Neural crest cell (in vitro differentiated cells): ENCODE results near the gene SRPK1. TPM values are rescaled to one million over a fixed set of nuclear protein-coding genes. Genes with fewer than 3 reads are reported as not detected.

Experiments used
- DNase-seq: peaks from one replicate; pipeline ENCODE4 v3.0.0; 2021; ENCODE audit warnings: low read depth, mixed read lengths, low spot score
- H3K27ac Mint-ChIP-seq: one replicate; pipeline ENCODE4 v1.8.0; 2021; ENCODE audit warnings: mild to moderate bottlenecking, mixed read lengths; ENCODE audit not compliant: unreplicated experiment
- H3K27me3 Mint-ChIP-seq: 2 replicates; pipeline ENCODE4 v1.8.0; 2021; ENCODE audit warnings: low read depth, mild to moderate bottlenecking, mixed read lengths
- H3K36me3 Mint-ChIP-seq: 2 replicates; pipeline ENCODE4 v1.8.0; 2021; ENCODE audit warnings: low read depth, mild to moderate bottlenecking, mixed read lengths
- H3K4me1 Mint-ChIP-seq: 2 replicates; pipeline ENCODE4 v1.8.0; 2021; ENCODE audit warnings: mixed read lengths
- H3K4me3 Mint-ChIP-seq: one replicate; pipeline ENCODE4 v1.8.0; 2021; ENCODE audit warnings: mild to moderate bottlenecking, mixed read lengths
- H3K9me3 Mint-ChIP-seq: 2 replicates; pipeline ENCODE4 v1.8.0; 2021; ENCODE audit warnings: mixed read lengths
- CTCF ChIP-seq: fragments of 200-600 bp; sonication (generic); conservative IDR thresholded peaks from 2 replicates; pipeline ENCODE4 v1.5.0; 2021; ENCODE audit warnings: antibody characterized with exemption, mild to moderate bottlenecking
- total RNA-seq: library from RNA; stranded (reverse); gene quantifications from 2 replicates; pipeline ENCODE4 v1.2.1, GENCODE V29; 2021

The SRPK1 gene
- total RNA-seq, 1 donor from 2014 or later, result 113 TPM

- no peak for TF ChIP-seq CTCF
- Mint-ChIP-seq H3K36me3 (peaks cover 24% of the 10 kb centered on the region), H3K27ac (no peak overlapping the region), H3K27me3 (no peaks in the 10 kb centered on the region), H3K4me1 (no peaks in the 10 kb centered on the region), H3K4me3 (no peak overlapping the region), H3K9me3 (no peaks in the 10 kb centered on the region)
- DNase-seq, result no peak
These were observed 78.5 kb downstream of the SRPK1 start for GRCh38 chr6:35842381-35842780.

GRCh38 chr6:35839019-35839418 lies 81.9 kb downstream of the SRPK1 start:
- no peaks in the 10 kb centered on the region for H3K4me1 Mint-ChIP-seq
- H3K9me3 Mint-ChIP-seq, result no peaks in the 10 kb centered on the region
- no peak overlapping the region for H3K4me3 Mint-ChIP-seq
- DNase-seq, result no peak
- no peak overlapping the region for H3K27ac Mint-ChIP-seq
- no peaks in the 10 kb centered on the region for H3K27me3 Mint-ChIP-seq
- peaks cover 13% of the 10 kb centered on the region for H3K36me3 Mint-ChIP-seq
- TF ChIP-seq CTCF, result no peak

GRCh38 chr6:35833536-35833935 lies 87.4 kb downstream of the SRPK1 start:
- Mint-ChIP-seq H3K4me1 (no peaks in the 10 kb centered on the region), H3K27me3 (no peaks in the 10 kb centered on the region), H3K27ac (no peak overlapping the region), H3K9me3 (peaks cover 2% of the 10 kb centered on the region), H3K36me3 (peaks cover 6% of the 10 kb centered on the region), H3K4me3 (no peak overlapping the region)
- no peak for DNase-seq
- no peak for TF ChIP-seq CTCF

- TF ChIP-seq CTCF, result no peak
- DNase-seq, result no peak
- Mint-ChIP-seq H3K4me3 (no peak overlapping the region), H3K4me1 (no peaks in the 10 kb centered on the region), H3K27ac (no peak overlapping the region), H3K9me3 (peaks cover 4% of the 10 kb centered on the region), H3K36me3 (peaks cover 2% of the 10 kb centered on the region), H3K27me3 (peaks cover 2% of the 10 kb centered on the region)
These were observed 89.5 kb downstream of the SRPK1 start for GRCh38 chr6:35831257-35832007.

GRCh38 chr6:35829306-35829705 lies 91.6 kb downstream of the SRPK1 start:
- TF ChIP-seq CTCF, result no peak
- H3K36me3 Mint-ChIP-seq, result peaks cover 2% of the 10 kb centered on the region

More at GRCh38 chr6:35829306-35829705, 91.6 kb downstream of the SRPK1 start:
- H3K27me3 Mint-ChIP-seq, result peaks cover 2% of the 10 kb centered on the region
- DNase-seq, result no peak
- H3K4me3 Mint-ChIP-seq, result no peak overlapping the region
- H3K27ac Mint-ChIP-seq, result no peak overlapping the region
- H3K4me1 Mint-ChIP-seq, result no peaks in the 10 kb centered on the region
- H3K9me3 Mint-ChIP-seq, result peaks cover 4% of the 10 kb centered on the region
